Measurements from ENCODE around the gene GARIN3. TPM values are rescaled to one million over a fixed set of nuclear protein-coding genes. Genes with fewer than 3 reads are reported as not detected.
"Not testable (repeated sequence)": the region's sequence is repeated elsewhere in the genome, so short reads cannot be mapped to it uniquely, and the experiment has no call there.

The GARIN3 gene
- total and polyA plus RNA-seq, 2 experiments from 2014 or later, result not detected

GRCh38 chr5:157188270-157188669 lies 22.2 kb upstream of the GARIN3 start:
- TF ChIP-seq, protein P1, sequence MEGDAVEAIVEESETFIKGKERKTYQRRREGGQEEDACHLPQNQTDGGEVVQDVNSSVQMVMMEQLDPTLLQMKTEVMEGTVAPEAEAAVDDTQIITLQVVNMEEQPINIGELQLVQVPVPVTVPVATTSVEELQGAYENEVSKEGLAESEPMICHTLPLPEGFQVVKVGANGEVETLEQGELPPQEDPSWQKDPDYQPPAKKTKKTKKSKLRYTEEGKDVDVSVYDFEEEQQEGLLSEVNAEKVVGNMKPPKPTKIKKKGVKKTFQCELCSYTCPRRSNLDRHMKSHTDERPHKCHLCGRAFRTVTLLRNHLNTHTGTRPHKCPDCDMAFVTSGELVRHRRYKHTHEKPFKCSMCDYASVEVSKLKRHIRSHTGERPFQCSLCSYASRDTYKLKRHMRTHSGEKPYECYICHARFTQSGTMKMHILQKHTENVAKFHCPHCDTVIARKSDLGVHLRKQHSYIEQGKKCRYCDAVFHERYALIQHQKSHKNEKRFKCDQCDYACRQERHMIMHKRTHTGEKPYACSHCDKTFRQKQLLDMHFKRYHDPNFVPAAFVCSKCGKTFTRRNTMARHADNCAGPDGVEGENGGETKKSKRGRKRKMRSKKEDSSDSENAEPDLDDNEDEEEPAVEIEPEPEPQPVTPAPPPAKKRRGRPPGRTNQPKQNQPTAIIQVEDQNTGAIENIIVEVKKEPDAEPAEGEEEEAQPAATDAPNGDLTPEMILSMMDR (IDR thresholded peaks at IDR 0.05; ENCODE audit: low read depth, low read length), result no peak
- H3K27me3 ChIP-seq, result no peaks in the 10 kb centered on the region
- H3K4me3 ChIP-seq, result no peak overlapping the region
- no peak for DNase-seq (ENCODE audit: low read depth in 1 of 2, low spot score in 1 of 2)
- no peaks in the 10 kb centered on the region for H3K9me3 ChIP-seq (ENCODE audit: low read depth)
- H3K27ac ChIP-seq, result no peak overlapping the region
- H3K4me1 ChIP-seq (ENCODE audit: low read depth), result no peaks in the 10 kb centered on the region
- H3K36me3 ChIP-seq, result no peaks in the 10 kb centered on the region

- Histone ChIP-seq H3K27me3 (no peaks in the 10 kb centered on the region), H3K27ac (no peak overlapping the region), H3K4me1 (ENCODE audit: low read depth) (no peaks in the 10 kb centered on the region), H3K9me3 (ENCODE audit: low read depth) (no peaks in the 10 kb centered on the region), H3K4me3 (no peak overlapping the region), H3K36me3 (no peaks in the 10 kb centered on the region)
- TF ChIP-seq, protein P1 (IDR thresholded peaks at IDR 0.05; ENCODE audit: low read depth, low read length), result no peak
- no peak for DNase-seq (ENCODE audit: low read depth in 1 of 2, low spot score in 1 of 2)
Observed at GRCh38 chr5:157187046-157187754, 21.1 kb upstream of the GARIN3 start.

DNA sequence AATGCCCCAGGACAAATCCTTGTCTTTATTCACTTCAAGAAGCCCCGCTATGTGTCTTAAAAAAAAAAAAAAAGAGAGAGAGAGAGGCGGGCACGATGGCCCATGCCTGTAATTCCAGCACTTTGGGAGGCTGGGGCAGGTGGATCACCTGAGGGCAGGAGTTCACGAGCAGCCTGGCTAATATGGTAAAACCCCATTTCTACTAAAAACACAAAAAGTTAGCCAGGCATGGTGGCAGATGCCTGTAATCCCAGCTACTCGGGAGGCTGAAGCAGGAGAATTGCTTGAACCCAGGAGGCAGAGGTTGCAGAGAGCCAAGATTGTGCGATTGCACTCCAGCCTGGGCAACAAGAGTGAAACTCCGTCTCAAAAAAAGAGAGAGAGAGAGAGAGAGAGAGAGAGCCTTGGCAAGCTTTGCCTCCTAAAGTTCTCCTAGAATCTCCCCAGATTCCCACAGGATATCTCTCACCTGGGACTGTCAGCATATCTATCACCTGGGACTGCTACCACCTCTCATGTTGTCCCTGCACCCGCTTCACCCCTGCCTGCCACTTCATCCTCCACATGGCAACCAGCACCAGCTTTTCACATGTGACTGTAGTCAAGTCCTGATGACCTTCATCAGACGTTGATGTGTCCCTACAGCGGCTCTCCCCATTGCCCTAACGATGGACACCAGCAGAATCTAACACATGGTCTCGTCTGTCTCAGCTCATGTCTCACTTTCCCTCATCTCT lies 20.4 kb upstream of the GARIN3 start:
- Histone ChIP-seq H3K4me3 (no peak overlapping the region), H3K27me3 (no peaks in the 10 kb centered on the region), H3K4me1 (ENCODE audit: low read depth) (no peaks in the 10 kb centered on the region), H3K27ac (no peak overlapping the region), H3K9me3 (ENCODE audit: low read depth) (no peaks in the 10 kb centered on the region), H3K36me3 (no peaks in the 10 kb centered on the region)
- TF ChIP-seq, protein P1 (IDR thresholded peaks at IDR 0.05; ENCODE audit: low read depth, low read length), result no peak
- no peak for DNase-seq (ENCODE audit: low read depth in 1 of 2, low spot score in 1 of 2)

GRCh38 chr5:157185122-157185521 lies 19.1 kb upstream of the GARIN3 start:
- H3K4me3 ChIP-seq; H3K9me3 ChIP-seq (ENCODE audit: low read depth); H3K27ac ChIP-seq; H3K4me1 ChIP-seq (ENCODE audit: low read depth); H3K27me3 ChIP-seq; H3K36me3 ChIP-seq; DNase-seq (ENCODE audit: low read depth in 1 of 2, low spot score in 1 of 2): not testable (repeated sequence)

- no peaks in the 10 kb centered on the region for H3K27me3 ChIP-seq
- TF ChIP-seq, protein P1 (IDR thresholded peaks at IDR 0.05; ENCODE audit: low read depth, low read length), result no peak
Observed at GRCh38 chr5:157184117-157184670, 18.1 kb upstream of the GARIN3 start.

More at GRCh38 chr5:157184117-157184670, 18.1 kb upstream of the GARIN3 start:
- Histone ChIP-seq H3K4me1 (ENCODE audit: low read depth) (no peaks in the 10 kb centered on the region), H3K9me3 (ENCODE audit: low read depth) (no peaks in the 10 kb centered on the region), H3K4me3 (no peak overlapping the region), H3K27ac (no peak overlapping the region), H3K36me3 (no peaks in the 10 kb centered on the region)
- no peak for DNase-seq (ENCODE audit: low read depth in 1 of 2, low spot score in 1 of 2)
